Vagina (tissue), 2 donors: ENCODE results near the gene MRNIP. TPM values are rescaled to one million over a fixed set of nuclear protein-coding genes. Genes with fewer than 3 reads are reported as not detected.

Experiments used
- DNase-seq, 2 donors: peaks; one replicate each; pipeline ENCODE4 v3.0.0-alpha.2; 2017; ENCODE audit errors: extremely low spot score in 2 of 2
- H3K27ac ChIP-seq: fragments of 200-600 bp; sonication (generic); one replicate; pipeline ENCODE4 v1.5.1; 2019
- H3K27me3 ChIP-seq: fragments of 200-600 bp; sonication (generic); one replicate; pipeline ENCODE4 v1.5.1; 2019
- H3K36me3 ChIP-seq, 2 donors: fragments of 200-600 bp; sonication (generic); one replicate each; pipeline ENCODE4 v1.5.1; 2017 to 2019
- H3K4me1 ChIP-seq: fragments of 200-600 bp; sonication (generic); one replicate; pipeline ENCODE4 v1.5.1; 2019
- H3K4me3 ChIP-seq, 2 donors: fragments of 200-600 bp; sonication (generic); 1 replicate in 1 of 2; 2 replicates in 1 of 2; pipeline ENCODE4 v1.5.1; 2016 to 2019
- H3K9me3 ChIP-seq: fragments of 200-600 bp; sonication (generic); one replicate; pipeline ENCODE4 v1.5.1; 2019
- POLR2A ChIP-seq, 2 donors: fragments of 450-650 bp; IDR thresholded peaks; one replicate each; pipeline ENCODE4 v1.6.1; 2017; ENCODE audit warnings: antibody characterized with exemption in 2 of 2, mild to moderate bottlenecking in 2 of 2, moderate library complexity in 2 of 2
- POLR2AphosphoS5 ChIP-seq, 2 donors: sonication (generic); formaldehyde crosslinking; IDR thresholded peaks; one replicate each; pipeline ENCODE4 v1.9.0; 2017; ENCODE audit warnings: antibody characterized with exemption in 2 of 2, mild to moderate bottlenecking in 2 of 2, low read depth in 1 of 2; ENCODE audit not compliant: insufficient read depth in 1 of 2
- intact Hi-C: fragments of 100-400 bp; cut with DNase I; formaldehyde crosslinking; loops from one replicate; pipeline ENCODE4 v1.15.1; 2023
- total RNA-seq: library from RNA; depleted of rRNA; stranded (reverse); fragments of >200 nt; gene quantifications from one replicate; pipeline ENCODE4 v1.2.3, GENCODE V29; 2016
- TF ChIP-seq, protein P1 (sequence below), 3 experiments: fragments of 450-650 bp in 2 of 3; fragments of 200-600 bp in 1 of 3; sonication (generic) in 1 of 3; IDR thresholded peaks; one replicate each; pipeline ENCODE4 v1.5.1; 2017 to 2019; ENCODE audit warnings: antibody characterized with exemption in 3 of 3, mild to moderate bottlenecking in 2 of 3, moderate library complexity in 2 of 3

MRNIP gene
- total RNA-seq, 1 donor from 2014 or later, result 53.8 TPM

DNA sequence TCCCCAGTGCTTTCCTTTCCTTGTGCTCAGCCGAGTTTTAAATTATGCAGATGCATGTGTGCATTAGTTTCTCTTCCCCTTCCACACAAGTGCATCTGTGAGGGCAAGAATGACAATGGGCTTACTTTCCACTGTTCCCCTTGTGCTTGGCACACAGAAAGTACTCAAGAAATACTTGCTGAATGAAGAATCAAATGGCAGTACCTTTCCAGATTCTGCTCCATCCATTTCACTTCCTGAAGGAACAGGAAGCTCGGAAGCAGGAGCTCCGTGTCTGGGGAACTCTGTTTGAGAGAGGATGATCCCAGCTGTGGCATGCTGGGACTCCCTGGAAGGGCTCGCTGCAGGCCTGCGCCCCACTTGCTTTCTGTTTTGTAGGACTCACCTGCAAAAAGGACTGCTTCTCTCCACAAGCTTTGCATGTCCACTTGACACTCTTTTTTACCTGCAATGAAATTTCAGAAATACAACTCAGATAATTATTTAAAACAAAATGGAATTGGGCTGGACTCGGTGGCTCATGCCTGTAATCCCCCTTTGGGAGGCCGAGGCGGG is 5.5 kb downstream of the MRNIP start:
- Histone ChIP-seq H3K4me3 (no peak overlapping the region), H3K27me3 (no peaks in the 10 kb centered on the region), H3K27ac (no peak overlapping the region), H3K9me3 (no peaks in the 10 kb centered on the region), H3K4me1 (peaks cover 24% of the 10 kb centered on the region), H3K36me3 (peaks cover 0 to 51% of the 10 kb centered on the region in 2 donors)
- TF ChIP-seq POLR2AphosphoS5 (IDR thresholded peaks at IDR 0.05; ENCODE audit: insufficient read depth in 1 of 2, low read depth in 1 of 2), result no peak
- TF ChIP-seq, protein P1, sequence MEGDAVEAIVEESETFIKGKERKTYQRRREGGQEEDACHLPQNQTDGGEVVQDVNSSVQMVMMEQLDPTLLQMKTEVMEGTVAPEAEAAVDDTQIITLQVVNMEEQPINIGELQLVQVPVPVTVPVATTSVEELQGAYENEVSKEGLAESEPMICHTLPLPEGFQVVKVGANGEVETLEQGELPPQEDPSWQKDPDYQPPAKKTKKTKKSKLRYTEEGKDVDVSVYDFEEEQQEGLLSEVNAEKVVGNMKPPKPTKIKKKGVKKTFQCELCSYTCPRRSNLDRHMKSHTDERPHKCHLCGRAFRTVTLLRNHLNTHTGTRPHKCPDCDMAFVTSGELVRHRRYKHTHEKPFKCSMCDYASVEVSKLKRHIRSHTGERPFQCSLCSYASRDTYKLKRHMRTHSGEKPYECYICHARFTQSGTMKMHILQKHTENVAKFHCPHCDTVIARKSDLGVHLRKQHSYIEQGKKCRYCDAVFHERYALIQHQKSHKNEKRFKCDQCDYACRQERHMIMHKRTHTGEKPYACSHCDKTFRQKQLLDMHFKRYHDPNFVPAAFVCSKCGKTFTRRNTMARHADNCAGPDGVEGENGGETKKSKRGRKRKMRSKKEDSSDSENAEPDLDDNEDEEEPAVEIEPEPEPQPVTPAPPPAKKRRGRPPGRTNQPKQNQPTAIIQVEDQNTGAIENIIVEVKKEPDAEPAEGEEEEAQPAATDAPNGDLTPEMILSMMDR (IDR thresholded peaks at IDR 0.05), result no peak
- DNase-seq, result no peak
- intact Hi-C loops, result loop anchor here (10.0 kb wide), 2 partner anchors 48 to 98 kb away; partner anchors contain the start of gene MGAT4B

DNA sequence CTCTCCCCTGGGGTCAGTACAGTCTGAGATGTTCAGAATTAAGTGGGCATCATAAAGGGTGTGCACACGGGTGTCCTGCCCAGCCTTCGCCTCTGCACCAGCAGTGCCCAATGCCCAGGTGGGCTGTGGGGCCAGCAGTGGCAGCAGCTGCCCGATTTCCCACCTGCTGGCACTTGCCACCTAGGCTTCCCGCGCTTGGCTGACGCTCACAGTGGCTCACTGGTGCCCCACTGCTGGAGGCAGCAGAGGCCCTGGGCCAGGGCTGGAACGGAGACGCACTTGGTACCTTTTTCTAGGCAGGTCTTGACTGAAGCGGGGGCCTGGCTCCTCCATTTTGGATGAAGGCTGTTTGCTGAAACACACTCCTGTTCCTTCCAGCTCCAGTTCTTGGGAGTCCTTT is 17.0 kb downstream of the MRNIP start:
- Histone ChIP-seq H3K27ac (no peak overlapping the region), H3K27me3 (no peaks in the 10 kb centered on the region), H3K4me1 (peaks cover 2% of the 10 kb centered on the region), H3K9me3 (peaks cover 8% of the 10 kb centered on the region), H3K36me3 (peaks cover 4 to 63% of the 10 kb centered on the region in 2 donors), H3K4me3 (no peak overlapping the region)
- intact Hi-C loops, result no loop called here
- TF ChIP-seq, protein P1 (IDR thresholded peaks at IDR 0.05), result no peak
- TF ChIP-seq POLR2AphosphoS5 (IDR thresholded peaks at IDR 0.05; ENCODE audit: insufficient read depth in 1 of 2, low read depth in 1 of 2), result no peak
- no peak for TF ChIP-seq POLR2A (IDR thresholded peaks at IDR 0.05)
- no peak for DNase-seq

DNA sequence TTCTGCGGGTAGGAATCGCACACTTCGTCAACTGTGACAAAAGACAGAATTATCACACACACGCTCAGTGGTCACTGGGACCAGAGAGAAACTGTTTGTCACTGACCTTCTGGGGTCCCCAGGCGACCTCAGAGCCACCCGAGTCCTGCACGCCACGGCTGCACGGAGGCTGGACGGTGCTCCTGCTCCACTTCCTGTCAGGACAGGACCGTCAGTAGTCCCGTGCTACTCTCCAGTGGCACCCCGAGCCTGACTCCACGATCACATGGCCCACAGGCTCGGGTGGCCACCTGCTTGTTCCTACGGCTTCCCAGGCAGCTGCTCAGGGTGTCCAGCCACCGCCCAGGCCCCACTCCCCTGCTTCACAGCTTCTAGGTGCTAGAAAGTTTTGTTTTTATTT is 17.9 kb downstream of the MRNIP start:
- H3K4me1 ChIP-seq, result peaks cover 9% of the 10 kb centered on the region
- H3K27me3 ChIP-seq, result no peaks in the 10 kb centered on the region
- no peak for DNase-seq
- H3K27ac ChIP-seq, result no peak overlapping the region
- H3K4me3 ChIP-seq, result no peak overlapping the region
- intact Hi-C loops, result no loop called here
- TF ChIP-seq POLR2AphosphoS5 (IDR thresholded peaks at IDR 0.05; ENCODE audit: insufficient read depth in 1 of 2, low read depth in 1 of 2), result no peak
- TF ChIP-seq POLR2A (IDR thresholded peaks at IDR 0.05), result no peak
- TF ChIP-seq, protein P1 (IDR thresholded peaks at IDR 0.05), result no peak
- peaks cover 7 to 64% of the 10 kb centered on the region in 2 donors for H3K36me3 ChIP-seq
- peaks cover 8% of the 10 kb centered on the region for H3K9me3 ChIP-seq

GRCh38 chr5:179840321-179840720 is 18.3 kb downstream of the MRNIP start:
- Histone ChIP-seq H3K27ac (no peak overlapping the region), H3K36me3 (peaks cover 7 to 60% of the 10 kb centered on the region in 2 donors), H3K4me1 (peaks cover 9% of the 10 kb centered on the region), H3K4me3 (no peak overlapping the region), H3K9me3 (peaks cover 8% of the 10 kb centered on the region), H3K27me3 (no peaks in the 10 kb centered on the region)
- intact Hi-C loops, result no loop called here
- DNase-seq, result no peak
- TF ChIP-seq, protein P1 (IDR thresholded peaks at IDR 0.05), result no peak
- TF ChIP-seq POLR2A (IDR thresholded peaks at IDR 0.05) (no peak), POLR2AphosphoS5 (IDR thresholded peaks at IDR 0.05; ENCODE audit: insufficient read depth in 1 of 2, low read depth in 1 of 2) (no peak)
